ENCODE results near the gene SCUBE3.

Gene SCUBE3

GRCh38 chr6:35213824-35214756 is at the start of gene SCUBE3:
Gene SCUBE3, plus strand, starts transcription at chr6:35213956. Its CDS starts 463 bp downstream, at chr6:35214419.
- DNase-seq (ENCODE audit: low spot score), result peak; percentile 15

- DNase-seq (ENCODE audit: low spot score), result no peak
These were observed 49.5 kb upstream of the SCUBE3 start for GRCh38 chr6:35164277-35164676.

- no peak for DNase-seq (ENCODE audit: low spot score)
These were observed 48.9 kb upstream of the SCUBE3 start for GRCh38 chr6:35164868-35165267.

- DNase-seq (ENCODE audit: low spot score), result no peak
These were observed 48.1 kb upstream of the SCUBE3 start for GRCh38 chr6:35165630-35166071.

GRCh38 chr6:35166116-35166515 is 47.6 kb upstream of the SCUBE3 start:
- no peak for DNase-seq (ENCODE audit: low spot score)

GRCh38 chr6:35166520-35166919 is 47.2 kb upstream of the SCUBE3 start:
- DNase-seq (ENCODE audit: low spot score), result no peak

GRCh38 chr6:35167505-35167904 is 46.3 kb upstream of the SCUBE3 start:
- no peak for DNase-seq (ENCODE audit: low spot score)

- no peak for DNase-seq (ENCODE audit: low spot score)
These were observed 45.3 kb upstream of the SCUBE3 start for GRCh38 chr6:35168461-35168861.

- DNase-seq (ENCODE audit: low spot score), result no peak
These were observed 43.6 kb upstream of the SCUBE3 start for GRCh38 chr6:35170166-35170565.

GRCh38 chr6:35170891-35171290 is 42.9 kb upstream of the SCUBE3 start:
- no peak for DNase-seq (ENCODE audit: low spot score)

GRCh38 chr6:35173044-35173426 is 40.7 kb upstream of the SCUBE3 start:
- DNase-seq (ENCODE audit: low spot score), result no peak

GRCh38 chr6:35173427-35174087 is 40.2 kb upstream of the SCUBE3 start:
- DNase-seq (ENCODE audit: low spot score), result peak; percentile 36

GRCh38 chr6:35174088-35174434 is 39.7 kb upstream of the SCUBE3 start:
- DNase-seq (ENCODE audit: low spot score), result no peak

- no peak for DNase-seq (ENCODE audit: low spot score)
These were observed 39.3 kb upstream of the SCUBE3 start for GRCh38 chr6:35174501-35174900.

GRCh38 chr6:35176301-35177024 is 37.3 kb upstream of the SCUBE3 start:
- no peak for DNase-seq (ENCODE audit: low spot score)

- no peak for DNase-seq (ENCODE audit: low spot score)
These were observed 36.6 kb upstream of the SCUBE3 start for GRCh38 chr6:35177157-35177556.

GRCh38 chr6:35177596-35177995 is 36.2 kb upstream of the SCUBE3 start:
- no peak for DNase-seq (ENCODE audit: low spot score)

GRCh38 chr6:35178012-35178411 is 35.7 kb upstream of the SCUBE3 start:
- no peak for DNase-seq (ENCODE audit: low spot score)

GRCh38 chr6:35178932-35179832 is 34.6 kb upstream of the SCUBE3 start:
- no peak for DNase-seq (ENCODE audit: low spot score)

- no peak for DNase-seq (ENCODE audit: low spot score)
These were observed 33.7 kb upstream of the SCUBE3 start for GRCh38 chr6:35179901-35180535.

- DNase-seq (ENCODE audit: low spot score), result no peak
These were observed 32.3 kb upstream of the SCUBE3 start for GRCh38 chr6:35181308-35181932.
